ENCODE data around the gene CNTNAP5.

The CNTNAP5 gene

DNA sequence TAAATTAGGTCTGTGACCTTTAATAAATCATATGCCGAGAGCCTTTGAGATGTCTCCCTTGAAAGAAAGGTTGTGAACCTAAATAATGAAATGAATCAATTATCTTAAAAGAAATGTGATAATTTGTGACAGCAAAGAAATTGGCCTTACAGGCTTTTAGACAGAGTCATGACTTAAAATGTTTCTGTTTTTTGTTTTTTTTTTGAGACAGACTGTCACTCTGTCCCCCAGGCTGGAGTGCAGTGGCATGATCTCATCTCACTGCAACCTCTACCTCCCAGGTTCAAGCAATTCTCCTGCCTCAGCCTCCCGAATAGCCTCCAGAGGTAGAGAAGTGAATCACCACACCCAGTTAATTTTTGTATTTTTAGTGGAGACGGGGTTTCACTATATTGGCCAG, 898.0 kb downstream of the CNTNAP5 start:
- no peak for DNase-seq

DNA sequence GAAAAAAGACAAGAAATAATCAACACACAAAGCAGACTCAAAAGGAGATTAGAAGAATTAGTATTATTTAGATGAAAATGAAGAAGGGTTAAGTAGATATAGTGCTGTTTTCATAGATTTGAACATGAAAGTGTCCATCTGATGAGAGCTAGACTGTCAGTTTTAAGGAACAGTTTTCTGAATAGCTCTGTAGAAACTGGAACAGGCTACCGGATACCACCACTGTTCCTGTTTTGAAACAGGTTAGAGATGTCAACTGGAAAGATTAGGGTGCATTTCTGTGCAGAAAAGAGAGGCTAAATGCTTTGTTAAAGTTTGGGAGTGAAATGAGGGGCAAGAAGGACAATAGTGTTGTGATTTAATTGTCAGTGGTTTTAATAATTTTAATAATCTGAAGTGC, 908.8 kb downstream of the CNTNAP5 start:
- DNase-seq = no peak

DNA sequence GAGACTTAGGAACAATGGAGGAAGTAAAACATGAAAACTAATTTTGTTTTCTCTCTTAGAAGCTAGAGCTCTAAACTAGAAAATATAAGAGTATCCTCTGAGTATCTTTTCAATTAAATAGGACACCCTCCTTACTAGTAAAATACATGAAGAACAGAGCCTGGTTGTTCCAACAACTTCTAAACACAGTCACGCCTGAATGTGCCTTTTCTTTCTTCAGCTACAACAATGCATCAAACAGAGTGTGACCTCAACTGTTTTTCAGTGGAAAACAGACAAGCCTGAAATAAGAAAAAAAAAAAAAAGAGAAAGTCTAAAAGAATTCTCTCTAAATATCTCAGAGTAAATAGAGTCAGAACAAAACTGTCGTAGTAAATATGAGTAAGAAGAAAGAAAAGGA, 928.8 kb downstream of the CNTNAP5 start:
- no peak for DNase-seq

DNA sequence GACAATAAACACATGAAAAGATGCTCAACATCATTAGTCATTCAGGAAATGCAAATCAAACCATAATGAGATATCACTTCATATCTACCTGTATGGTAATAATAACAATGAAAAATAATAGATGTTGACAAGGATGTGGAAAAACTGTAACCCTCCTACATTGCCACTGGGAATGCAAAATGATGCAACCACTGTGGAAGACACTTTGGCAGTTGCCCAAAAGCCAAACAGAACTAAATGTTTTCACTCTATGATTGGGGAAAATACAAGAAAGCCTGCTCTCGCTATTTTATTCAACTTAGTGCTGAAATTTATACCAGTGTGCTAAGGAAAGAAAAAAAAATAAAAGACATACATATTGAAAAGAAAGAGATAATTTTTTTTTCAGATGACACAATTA, 934.5 kb downstream of the CNTNAP5 start:
- DNase-seq = no peak

DNA sequence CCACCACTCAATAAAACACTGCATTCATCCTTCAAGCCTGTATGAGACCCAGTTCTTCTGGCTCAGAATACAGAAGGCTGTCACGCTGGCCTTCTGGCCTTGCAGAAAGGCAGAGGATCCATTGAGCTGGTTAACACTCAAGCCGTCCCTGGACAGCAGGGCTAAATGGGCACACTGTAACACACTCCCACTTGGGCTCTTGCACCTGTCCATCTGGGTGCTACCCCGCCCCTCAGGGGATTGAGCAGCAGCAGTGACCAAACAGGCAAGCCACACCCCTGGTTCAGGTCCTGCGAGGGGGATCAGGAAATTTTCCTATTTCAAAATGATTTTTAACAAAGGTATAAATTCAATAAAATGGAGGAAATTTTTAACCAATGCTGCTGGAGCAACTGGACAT, 936.0 kb downstream of the CNTNAP5 start:
- no peak for DNase-seq

Measured in DMS153 (cell line).